Fibroblast of pulmonary artery (primary cell): ENCODE measurements around the gene CD2.

Experiments used
- DNase-seq: peaks from one replicate; pipeline ENCODE4 v3.0.0-alpha.2; 2010; ENCODE audit warnings: low read depth
- H3K4me3 ChIP-seq: replicated peaks from 2 replicates; pipeline ENCODE4 v1.5.1; 2011; ENCODE audit warnings: low read depth, mild to moderate bottlenecking, control low read depth, low read length, moderate library complexity
- TF ChIP-seq, protein P1 (sequence below): IDR thresholded peaks from 2 replicates; pipeline ENCODE4 v1.5.1; 2011; ENCODE audit warnings: mild to moderate bottlenecking, control low read depth, low read length, inconsistent platforms; ENCODE audit errors: missing control alignments

The CD2 gene

DNA sequence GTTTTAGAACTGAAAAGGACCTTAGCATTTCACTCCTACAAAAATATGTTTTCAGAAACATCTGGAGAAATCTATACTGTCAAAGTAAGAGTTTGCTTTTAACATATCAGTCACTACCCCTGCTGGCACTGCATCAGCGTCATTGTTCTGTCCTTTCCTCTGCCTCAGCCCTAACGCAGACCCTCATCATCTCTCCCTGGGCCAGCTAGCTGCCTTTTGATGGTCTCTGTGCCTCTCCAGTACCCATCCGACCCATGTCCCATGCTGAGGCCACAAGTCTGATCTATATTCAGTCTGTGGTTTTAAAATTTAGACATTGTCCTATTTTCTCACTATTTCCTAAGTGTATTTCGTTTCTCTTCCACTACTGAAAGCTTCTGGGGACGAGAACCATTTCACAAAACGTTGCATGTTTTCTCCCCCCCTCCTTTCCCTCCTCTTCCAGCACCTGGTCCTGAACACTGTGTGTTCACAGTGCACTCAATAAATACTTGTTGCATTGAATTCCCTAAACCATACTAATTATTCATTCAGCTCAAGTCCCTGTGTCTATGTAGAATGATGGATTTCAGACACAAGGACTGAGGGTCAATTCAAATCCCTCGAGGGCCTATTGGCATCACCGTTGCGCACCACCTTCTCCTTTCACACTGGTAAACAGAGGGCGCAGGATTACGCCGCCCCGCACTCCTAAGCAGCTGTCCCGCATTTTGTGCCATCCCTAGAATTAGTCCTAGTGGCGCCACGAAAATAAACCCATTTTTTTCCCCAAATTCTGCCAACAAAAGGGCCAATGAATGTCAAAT lies 53.4 kb downstream of the CD2 start:
- H3K4me3 ChIP-seq, result no peak overlapping the region
- no peak for DNase-seq
- TF ChIP-seq, protein P1, sequence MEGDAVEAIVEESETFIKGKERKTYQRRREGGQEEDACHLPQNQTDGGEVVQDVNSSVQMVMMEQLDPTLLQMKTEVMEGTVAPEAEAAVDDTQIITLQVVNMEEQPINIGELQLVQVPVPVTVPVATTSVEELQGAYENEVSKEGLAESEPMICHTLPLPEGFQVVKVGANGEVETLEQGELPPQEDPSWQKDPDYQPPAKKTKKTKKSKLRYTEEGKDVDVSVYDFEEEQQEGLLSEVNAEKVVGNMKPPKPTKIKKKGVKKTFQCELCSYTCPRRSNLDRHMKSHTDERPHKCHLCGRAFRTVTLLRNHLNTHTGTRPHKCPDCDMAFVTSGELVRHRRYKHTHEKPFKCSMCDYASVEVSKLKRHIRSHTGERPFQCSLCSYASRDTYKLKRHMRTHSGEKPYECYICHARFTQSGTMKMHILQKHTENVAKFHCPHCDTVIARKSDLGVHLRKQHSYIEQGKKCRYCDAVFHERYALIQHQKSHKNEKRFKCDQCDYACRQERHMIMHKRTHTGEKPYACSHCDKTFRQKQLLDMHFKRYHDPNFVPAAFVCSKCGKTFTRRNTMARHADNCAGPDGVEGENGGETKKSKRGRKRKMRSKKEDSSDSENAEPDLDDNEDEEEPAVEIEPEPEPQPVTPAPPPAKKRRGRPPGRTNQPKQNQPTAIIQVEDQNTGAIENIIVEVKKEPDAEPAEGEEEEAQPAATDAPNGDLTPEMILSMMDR, result no peak

DNA sequence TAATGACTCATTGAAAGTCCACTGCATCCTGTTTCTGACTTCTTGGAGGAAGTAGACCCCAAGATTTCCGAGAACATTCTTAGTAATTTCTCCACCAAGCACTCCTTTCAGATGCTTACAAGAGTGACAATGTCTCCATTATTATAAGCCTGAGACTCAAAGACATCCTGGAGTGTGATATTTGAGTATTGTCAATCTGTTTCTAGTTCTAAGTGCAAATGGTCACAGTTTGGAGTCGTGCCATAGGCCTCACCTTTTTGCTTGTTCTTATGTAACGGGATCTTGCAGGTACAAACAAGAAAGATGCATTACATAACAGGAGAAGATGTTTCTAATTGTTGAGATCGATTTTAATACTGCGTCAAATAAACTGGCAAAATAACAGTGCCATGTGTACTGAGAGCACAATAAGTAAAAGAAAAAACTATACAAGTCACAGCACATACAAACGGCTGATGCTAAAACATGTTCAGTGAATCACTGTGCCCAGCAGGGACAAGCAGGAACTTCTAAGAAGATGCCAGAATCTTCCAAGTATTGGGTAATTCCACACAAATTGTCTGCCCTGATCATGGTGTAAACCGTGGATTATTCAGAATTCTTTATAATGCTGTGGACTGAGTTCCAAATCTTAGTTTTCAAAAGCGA lies 54.1 kb downstream of the CD2 start:
- TF ChIP-seq, protein P1, result no peak
- no peak for DNase-seq
- H3K4me3 ChIP-seq, result no peak overlapping the region

DNA sequence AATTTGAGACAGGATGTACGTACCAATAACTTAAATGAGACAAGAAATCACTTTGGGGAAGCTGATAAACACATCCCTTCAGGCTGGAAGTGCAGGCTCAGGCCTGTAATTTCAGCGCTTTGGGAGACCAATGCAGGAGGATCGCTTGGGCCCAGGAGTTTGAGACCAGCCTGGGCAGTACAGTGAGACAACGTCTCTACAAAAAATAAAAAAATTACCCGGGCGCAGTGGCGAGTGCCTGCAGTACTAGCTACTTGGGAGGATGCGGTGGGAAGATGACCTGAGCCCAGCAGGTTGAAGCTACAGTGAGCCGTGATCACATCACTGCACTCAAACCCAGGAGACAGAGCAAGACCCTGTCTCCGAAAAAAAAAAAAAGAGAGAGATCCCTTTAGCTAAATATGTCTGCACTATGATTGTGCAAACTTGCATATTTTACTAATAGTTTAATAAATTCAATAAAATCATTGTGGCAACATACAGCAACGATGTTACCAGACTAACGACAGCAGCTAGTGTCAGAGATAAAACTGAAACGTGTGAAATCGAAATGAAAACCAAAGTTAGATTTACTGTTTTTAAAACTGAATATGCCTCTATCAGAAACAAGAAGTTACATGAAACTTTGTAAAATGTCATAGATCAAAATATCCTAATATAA lies 54.7 kb downstream of the CD2 start:
- no peak overlapping the region for H3K4me3 ChIP-seq
- no peak for DNase-seq
- TF ChIP-seq, protein P1, result no peak

DNA sequence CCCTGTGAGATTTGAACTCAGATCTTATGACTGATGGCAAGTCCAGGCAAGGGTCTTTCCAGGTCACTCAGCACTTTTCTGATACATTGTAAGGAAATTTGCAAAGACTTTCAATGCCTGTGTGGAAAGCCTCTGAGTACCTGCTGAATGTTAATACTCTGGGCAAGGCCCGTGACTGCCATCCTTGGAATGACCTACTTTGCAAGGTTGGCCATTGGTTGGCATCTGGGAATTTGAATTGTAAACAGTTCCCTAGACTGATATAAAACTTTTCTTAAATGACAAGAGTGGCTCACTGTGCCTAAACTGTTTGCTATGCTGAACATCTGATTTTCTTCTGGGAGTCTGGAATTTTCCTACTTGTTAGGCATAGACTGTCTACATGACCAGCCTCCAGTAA lies 57.1 kb downstream of the CD2 start:
- DNase-seq, result no peak
- H3K4me3 ChIP-seq, result no peak overlapping the region
- TF ChIP-seq, protein P1, result no peak

DNA sequence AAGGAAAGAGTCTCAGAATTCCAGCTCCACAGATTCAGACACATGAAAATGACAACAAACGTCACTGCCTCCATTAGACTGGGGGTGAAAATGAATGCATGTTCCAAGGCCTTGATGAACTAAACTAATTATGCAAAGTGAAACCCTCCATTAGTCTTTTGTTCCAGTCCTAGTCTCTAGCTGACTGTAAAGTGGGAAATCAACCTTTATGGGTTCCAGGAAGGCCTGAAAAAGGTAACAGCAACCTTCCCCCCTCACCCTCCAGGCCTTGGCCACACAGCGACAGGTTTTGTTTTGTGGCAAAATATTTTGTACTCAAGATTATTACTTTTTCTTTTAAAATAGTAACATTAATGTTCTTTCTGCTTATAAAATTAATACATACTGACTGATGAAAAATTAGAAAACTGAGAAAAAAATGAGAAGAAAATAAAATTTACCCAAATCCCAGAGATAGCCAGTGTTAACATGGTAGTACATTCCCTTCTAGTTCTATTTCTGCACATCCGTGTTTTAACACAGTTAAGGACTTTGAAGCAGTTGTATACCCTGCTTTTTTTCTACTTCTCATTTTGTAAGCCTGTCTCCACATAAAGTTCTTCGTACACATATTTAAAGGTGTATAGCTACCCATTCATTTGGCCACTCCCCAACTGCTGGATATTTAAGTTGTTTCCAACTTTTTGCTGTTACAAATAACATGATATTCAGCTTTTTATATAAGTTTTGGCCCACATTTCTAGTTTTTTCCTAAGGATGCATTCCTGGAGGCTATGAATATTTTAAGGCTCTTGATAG lies 60.9 kb downstream of the CD2 start:
- H3K4me3 ChIP-seq, result no peak overlapping the region
- TF ChIP-seq, protein P1, result no peak
- no peak for DNase-seq

DNA sequence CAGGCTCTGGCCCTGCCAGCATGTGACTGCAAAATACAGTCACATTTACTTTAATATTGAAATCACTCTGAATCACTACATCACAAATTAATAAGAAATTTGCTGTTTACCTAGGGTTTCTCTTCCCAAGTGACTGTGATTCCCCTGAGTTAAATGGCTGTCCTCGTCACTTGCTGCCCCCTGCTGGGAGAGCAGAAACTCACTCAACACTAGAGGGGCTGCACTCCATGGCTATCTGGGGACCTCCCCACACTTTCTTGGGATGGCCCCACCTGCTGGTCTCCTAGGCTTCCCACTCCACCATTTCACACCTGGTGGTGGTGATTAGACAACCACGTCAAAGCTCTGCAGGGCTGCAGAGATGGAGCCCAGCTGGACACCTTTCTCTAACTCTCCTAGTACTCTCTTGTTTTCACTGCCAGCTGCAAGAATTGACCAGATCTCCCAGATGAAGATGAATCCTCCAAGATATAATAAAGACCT lies 63.4 kb downstream of the CD2 start:
- peak; percentile 47 for DNase-seq
- no peak overlapping the region for H3K4me3 ChIP-seq
- TF ChIP-seq, protein P1, result peak; percentile 63
